Measurements from ENCODE around the gene KIF13A. TPM values are rescaled to one million over a fixed set of nuclear protein-coding genes. Genes with fewer than 3 reads are reported as not detected.

KIF13A gene
- total and polyA plus RNA-seq, 2 donors from 2014 or later = 12.6 to 35.9 TPM

- no peak for FAIRE-seq
- Histone ChIP-seq H3K4me1 (ENCODE audit: control insufficient read depth in 2 of 3, insufficient read depth in 2 of 3, low read depth in 1 of 3, low read length in 3 of 3) (no peaks in the 10 kb centered on the region), H3K27me3 (ENCODE audit: control insufficient read depth, insufficient read depth, low read length) (no peaks in the 10 kb centered on the region), H3K36me3 (ENCODE audit: control insufficient read depth in 2 of 3, insufficient read depth in 3 of 3, low read length in 3 of 3) (no peaks in the 10 kb centered on the region), H3K4me3 (ENCODE audit: low read length in 3 of 3) (no peak overlapping the region), H3K27ac (ENCODE audit: low read depth in 2 of 2, low read length in 2 of 2) (no peak overlapping the region), H3K9ac (ENCODE audit: low read length in 3 of 3) (no peak overlapping the region), H3K9me3 (ENCODE audit: control insufficient read depth in 2 of 3, insufficient read depth in 1 of 3, low read length in 3 of 3) (no peaks in the 10 kb centered on the region)
- intact Hi-C loops (cut with DNase I) = no loop called here
- no peak for TF ChIP-seq CTCF (IDR thresholded peaks at IDR 0.05; ENCODE audit: borderline replicate concordance, extremely low read depth, insufficient read depth)
- no peak for DNase-seq
These were observed 11.0 kb upstream of the KIF13A start for GRCh38 chr6:17998442-17998841.

GRCh38 chr6:17998003-17998402 is 10.6 kb upstream of the KIF13A start:
- H3K9me3 ChIP-seq (ENCODE audit: control insufficient read depth in 2 of 3, insufficient read depth in 1 of 3, low read length in 3 of 3) = no peaks in the 10 kb centered on the region
- TF ChIP-seq CTCF (IDR thresholded peaks at IDR 0.05; ENCODE audit: borderline replicate concordance, extremely low read depth, insufficient read depth) = no peak
- FAIRE-seq (no peak), DNase-seq (no peak)
- H3K27me3 ChIP-seq (ENCODE audit: control insufficient read depth, insufficient read depth, low read length) = no peaks in the 10 kb centered on the region
- no peaks in the 10 kb centered on the region for H3K4me1 ChIP-seq (ENCODE audit: control insufficient read depth in 2 of 3, insufficient read depth in 2 of 3, low read depth in 1 of 3, low read length in 3 of 3)
- no peaks in the 10 kb centered on the region for H3K36me3 ChIP-seq (ENCODE audit: control insufficient read depth in 2 of 3, insufficient read depth in 3 of 3, low read length in 3 of 3)
- intact Hi-C loops (cut with DNase I) = no loop called here
- H3K4me3 ChIP-seq (ENCODE audit: low read length in 3 of 3) = no peak overlapping the region
- H3K27ac ChIP-seq (ENCODE audit: low read depth in 2 of 2, low read length in 2 of 2) = no peak overlapping the region
- H3K9ac ChIP-seq (ENCODE audit: low read length in 3 of 3) = no peak overlapping the region

GRCh38 chr6:17995414-17995813 is 8.0 kb upstream of the KIF13A start:
- DNase-seq (no peak), FAIRE-seq (no peak)
- H3K9ac ChIP-seq (ENCODE audit: low read length in 3 of 3) = no peak overlapping the region
- intact Hi-C loops (cut with DNase I) = no loop called here
- H3K27me3 ChIP-seq (ENCODE audit: control insufficient read depth, insufficient read depth, low read length) = no peaks in the 10 kb centered on the region
- H3K36me3 ChIP-seq (ENCODE audit: control insufficient read depth in 2 of 3, insufficient read depth in 3 of 3, low read length in 3 of 3) = no peaks in the 10 kb centered on the region
- no peaks in the 10 kb centered on the region for H3K4me1 ChIP-seq (ENCODE audit: control insufficient read depth in 2 of 3, insufficient read depth in 2 of 3, low read depth in 1 of 3, low read length in 3 of 3)
- H3K4me3 ChIP-seq (ENCODE audit: low read length in 3 of 3) = no peak overlapping the region
- no peak overlapping the region for H3K27ac ChIP-seq (ENCODE audit: low read depth in 2 of 2, low read length in 2 of 2)
- no peaks in the 10 kb centered on the region for H3K9me3 ChIP-seq (ENCODE audit: control insufficient read depth in 2 of 3, insufficient read depth in 1 of 3, low read length in 3 of 3)
- no peak for TF ChIP-seq CTCF (IDR thresholded peaks at IDR 0.05; ENCODE audit: borderline replicate concordance, extremely low read depth, insufficient read depth)

GRCh38 chr6:17994019-17994418 is 6.6 kb upstream of the KIF13A start:
- intact Hi-C loops (cut with DNase I) = no loop called here
- H3K9ac ChIP-seq (ENCODE audit: low read length in 3 of 3) = no peak overlapping the region
- H3K27me3 ChIP-seq (ENCODE audit: control insufficient read depth, insufficient read depth, low read length) = no peaks in the 10 kb centered on the region
- no peak overlapping the region for H3K4me3 ChIP-seq (ENCODE audit: low read length in 3 of 3)
- no peaks in the 10 kb centered on the region for H3K36me3 ChIP-seq (ENCODE audit: control insufficient read depth in 2 of 3, insufficient read depth in 3 of 3, low read length in 3 of 3)
- DNase-seq (no peak), FAIRE-seq (no peak)
- H3K9me3 ChIP-seq (ENCODE audit: control insufficient read depth in 2 of 3, insufficient read depth in 1 of 3, low read length in 3 of 3) = no peaks in the 10 kb centered on the region
- no peak for TF ChIP-seq CTCF (IDR thresholded peaks at IDR 0.05; ENCODE audit: borderline replicate concordance, extremely low read depth, insufficient read depth)
- no peak overlapping the region for H3K27ac ChIP-seq (ENCODE audit: low read depth in 2 of 2, low read length in 2 of 2)
- no peaks in the 10 kb centered on the region for H3K4me1 ChIP-seq (ENCODE audit: control insufficient read depth in 2 of 3, insufficient read depth in 2 of 3, low read depth in 1 of 3, low read length in 3 of 3)

Measured in kidney (tissue), 14 donors.